PC-3 (cell line): ENCODE data around the gene PTPRE. TPM values are rescaled to one million over a fixed set of nuclear protein-coding genes. Genes with fewer than 3 reads are reported as not detected.

ENCODE experiments used
- ATAC-seq: fragments of 200-7000 bp; cut with Tn5 transposase; 2 replicates; pipeline ENCODE4 v1.9.1; 2020; ENCODE audit warnings: mild to moderate bottlenecking, moderate library complexity
- BruUV-seq: library from RNA; stranded (reverse); fragments of 400-500 nt; replicated peaks from 2 replicates; lab custom pipeline; 2021; lab: Mats Ljungman, UMichigan
- CTCF ChIA-PET: fragments of 300-600 bp; sonication (Branson Sonifier 250); formaldehyde crosslinking; loops from one replicate; lab custom pipeline; 2022; ENCODE audit warnings: antibody characterized with exemption; lab: Charles Lee
- POLR2A ChIA-PET: fragments of 300-600 bp; sonication (Branson Sonifier 250); formaldehyde crosslinking; loops from one replicate; lab custom pipeline; 2022; ENCODE audit warnings: antibody characterized with exemption; ENCODE audit not compliant: unreplicated experiment; lab: Charles Lee
- DNase-seq: peaks from one replicate; pipeline ENCODE4 v3.0.0-alpha.2; 2015
- H2AFZ ChIP-seq: fragments of 300-600 bp; sonication (generic); 2 replicates; pipeline ENCODE4 v1.6.0; 2016; ENCODE audit warnings: antibody characterized with exemption, low read length
- H3F3A ChIP-seq: fragments of 300-600 bp; sonication (generic); one replicate; pipeline ENCODE4 v1.6.0; 2017; ENCODE audit warnings: antibody characterized with exemption, low read length, control low read depth, mild to moderate bottlenecking; ENCODE audit not compliant: unreplicated experiment
- H3K27ac ChIP-seq: fragments of 300-600 bp; sonication (generic); 2 replicates; pipeline ENCODE4 v1.5.1; 2016; ENCODE audit warnings: mild to moderate bottlenecking, low read length
- H3K27me3 ChIP-seq: fragments of 300-600 bp; sonication (generic); 2 replicates; pipeline ENCODE4 v1.6.1; 2016; ENCODE audit warnings: low read length, mixed read lengths
- H3K36me3 ChIP-seq: fragments of 300-600 bp; sonication (generic); 2 replicates; pipeline ENCODE4 v1.6.1; 2016; ENCODE audit warnings: low read depth, mixed run types, low read length, mixed read lengths
- H3K4me1 ChIP-seq: fragments of 300-600 bp; sonication (generic); 2 replicates; pipeline ENCODE4 v1.5.1; 2016; ENCODE audit warnings: low read length; ENCODE audit not compliant: insufficient read depth
- H3K4me2 ChIP-seq: fragments of 300-600 bp; sonication (generic); 2 replicates; pipeline ENCODE4 v1.6.0; 2016; ENCODE audit warnings: low read length
- H3K4me3 ChIP-seq: fragments of 300-600 bp; sonication (generic); 2 replicates; pipeline ENCODE4 v1.5.1; 2016; ENCODE audit warnings: mild to moderate bottlenecking, low read length, mixed read lengths
- H3K79me2 ChIP-seq: fragments of 300-600 bp; sonication (generic); 2 replicates; pipeline ENCODE4 v1.6.1; 2017; ENCODE audit warnings: low read length, mixed read lengths
- H3K9ac ChIP-seq: fragments of 300-600 bp; sonication (generic); 2 replicates; pipeline ENCODE4 v1.6.0; 2016; ENCODE audit warnings: mild to moderate bottlenecking, low read length
- H3K9me2 ChIP-seq: fragments of 300-600 bp; sonication (generic); replicated peaks from 2 replicates; pipeline ENCODE4 v1.6.1; 2016; ENCODE audit warnings: mixed run types, low read length, mixed read lengths
- H3K9me3 ChIP-seq: fragments of 300-600 bp; sonication (generic); 2 replicates; pipeline ENCODE4 v1.6.1; 2016; ENCODE audit warnings: low read length, mixed read lengths
- H4K20me1 ChIP-seq: fragments of 300-600 bp; sonication (generic); 2 replicates; pipeline ENCODE4 v1.6.1; 2016; ENCODE audit warnings: low read length, mixed read lengths
- CTCF ChIP-seq: fragments of 300-600 bp; sonication (generic); conservative IDR thresholded peaks from 2 replicates; pipeline ENCODE4 v1.5.1; 2017; ENCODE audit warnings: antibody characterized with exemption, low read depth, mild to moderate bottlenecking, low read length
- EZH2 ChIP-seq: fragments of 300-600 bp; sonication (generic); IDR thresholded peaks from one replicate; pipeline ENCODE4 v1.6.1; 2017; ENCODE audit warnings: antibody characterized with exemption, mild to moderate bottlenecking, low read length; ENCODE audit not compliant: unreplicated experiment
- EZH2phosphoT487 ChIP-seq: fragments of 300-600 bp; sonication (generic); IDR thresholded peaks from 2 replicates; pipeline ENCODE4 v1.6.1; 2018; ENCODE audit warnings: mild to moderate bottlenecking, antibody characterized with exemption, low read length, borderline replicate concordance
- intact Hi-C: fragments of 100-400 bp; cut with micrococcal nuclease; formaldehyde crosslinking; loops from 2 replicates; pipeline ENCODE4 v1.9.0; 2023
- total RNA-seq: library from RNA; depleted of rRNA; stranded (reverse); fragments of >200 nt; gene quantifications from 2 replicates; pipeline ENCODE4 v1.2.3, GENCODE V29; 2014

Gene PTPRE
- total RNA-seq, 1 experiment from 2014 or later: 3.1 TPM

- Histone ChIP-seq H3K9ac (no peak overlapping the region), H4K20me1 (no peaks in the 10 kb centered on the region), H3K4me3 (no peak overlapping the region), H3K79me2 (no peaks in the 10 kb centered on the region), H3F3A (no peaks in the 10 kb centered on the region), H2AFZ (no peak overlapping the region), H3K4me2 (no peak overlapping the region), H3K36me3 (no peaks in the 10 kb centered on the region), H3K9me2 (no peaks in the 10 kb centered on the region), H3K4me1 (peaks cover 23% of the 10 kb centered on the region), H3K27me3 (no peaks in the 10 kb centered on the region), H3K27ac (no peak overlapping the region), H3K9me3 (no peaks in the 10 kb centered on the region)
- DNase-seq (no peak), ATAC-seq (no peak)
- ChIA-PET POLR2A (no interaction called here), CTCF (interaction anchor here (1.1 kb wide), 1 partner anchor 24 kb away, joined by 3 read pairs; no protein-coding TSS in a partner anchor)
- TF ChIP-seq EZH2: no peak
- no peak for TF ChIP-seq EZH2phosphoT487
- no peak for TF ChIP-seq CTCF
- intact Hi-C loops: no loop called here
- BruUV-seq: no TSS peak
Observed at GRCh38 chr10:128044961-128045832, 138.3 kb downstream of the PTPRE start.

GRCh38 chr10:128045833-128046120 is 138.9 kb downstream of the PTPRE start:
- no peak for DNase-seq
- ChIA-PET POLR2A (no interaction called here), CTCF (no interaction called here)
- no peak for ATAC-seq
- Histone ChIP-seq H3K27me3 (no peaks in the 10 kb centered on the region), H3K9me3 (no peaks in the 10 kb centered on the region), H3K4me2 (no peak overlapping the region), H4K20me1 (no peaks in the 10 kb centered on the region), H3K4me1 (peaks cover 23% of the 10 kb centered on the region), H3K4me3 (no peak overlapping the region), H3K9ac (no peak overlapping the region), H3K27ac (no peak overlapping the region), H3K79me2 (no peaks in the 10 kb centered on the region), H3K36me3 (no peaks in the 10 kb centered on the region), H3F3A (no peaks in the 10 kb centered on the region), H3K9me2 (no peaks in the 10 kb centered on the region), H2AFZ (no peak overlapping the region)
- TF ChIP-seq EZH2 (no peak), CTCF (no peak), EZH2phosphoT487 (no peak)
- BruUV-seq: no TSS peak
- intact Hi-C loops: no loop called here
